ENCODE data around the gene FOXP1.

The FOXP1 gene

GRCh38 chr3:71433631-71434030 lies 149.9 kb downstream of the FOXP1 start:
- no peak overlapping the region for H3K4me3 ChIP-seq (ENCODE audit: low read length)
- peaks cover 5% of the 10 kb centered on the region for H3K4me1 ChIP-seq (ENCODE audit: control insufficient read depth, insufficient read depth, low read length)
- no peaks in the 10 kb centered on the region for H3K27me3 ChIP-seq (ENCODE audit: control insufficient read depth, insufficient read depth, low read length)
- H3K36me3 ChIP-seq (ENCODE audit: control insufficient read depth, insufficient read depth, low read length): no peaks in the 10 kb centered on the region
- H3K9me3 ChIP-seq (ENCODE audit: control insufficient read depth, low read length): no peaks in the 10 kb centered on the region
- no peak overlapping the region for H3K9ac ChIP-seq (ENCODE audit: low read length)

GRCh38 chr3:71432044-71432975 lies 151.2 kb downstream of the FOXP1 start:
- H3K9me3 ChIP-seq (ENCODE audit: control insufficient read depth, low read length): no peaks in the 10 kb centered on the region
- H3K9ac ChIP-seq (ENCODE audit: low read length): no peak overlapping the region
- H3K4me1 ChIP-seq (ENCODE audit: control insufficient read depth, insufficient read depth, low read length): peaks cover 13% of the 10 kb centered on the region
- H3K4me3 ChIP-seq (ENCODE audit: low read length): no peak overlapping the region
- H3K36me3 ChIP-seq (ENCODE audit: control insufficient read depth, insufficient read depth, low read length): no peaks in the 10 kb centered on the region
- no peaks in the 10 kb centered on the region for H3K27me3 ChIP-seq (ENCODE audit: control insufficient read depth, insufficient read depth, low read length)

- H3K36me3 ChIP-seq (ENCODE audit: control insufficient read depth, insufficient read depth, low read length): no peaks in the 10 kb centered on the region
- no peaks in the 10 kb centered on the region for H3K27me3 ChIP-seq (ENCODE audit: control insufficient read depth, insufficient read depth, low read length)
- no peaks in the 10 kb centered on the region for H3K9me3 ChIP-seq (ENCODE audit: control insufficient read depth, low read length)
- H3K4me1 ChIP-seq (ENCODE audit: control insufficient read depth, insufficient read depth, low read length): peaks cover 13% of the 10 kb centered on the region
- H3K4me3 ChIP-seq (ENCODE audit: low read length): no peak overlapping the region
- no peak overlapping the region for H3K9ac ChIP-seq (ENCODE audit: low read length)
These were observed 152.5 kb downstream of the FOXP1 start for GRCh38 chr3:71430941-71431552.

GRCh38 chr3:71429597-71429988 lies 153.9 kb downstream of the FOXP1 start:
- Histone ChIP-seq H3K4me1 (ENCODE audit: control insufficient read depth, insufficient read depth, low read length) (peaks cover 17% of the 10 kb centered on the region), H3K9ac (ENCODE audit: low read length) (no peak overlapping the region), H3K27me3 (ENCODE audit: control insufficient read depth, insufficient read depth, low read length) (no peaks in the 10 kb centered on the region), H3K4me3 (ENCODE audit: low read length) (no peak overlapping the region), H3K9me3 (ENCODE audit: control insufficient read depth, low read length) (no peaks in the 10 kb centered on the region), H3K36me3 (ENCODE audit: control insufficient read depth, insufficient read depth, low read length) (no peaks in the 10 kb centered on the region)

GRCh38 chr3:71428841-71429596 lies 154.5 kb downstream of the FOXP1 start:
- peak overlapping the region; percentile 28 for H3K9ac ChIP-seq (ENCODE audit: low read length)
- H3K36me3 ChIP-seq (ENCODE audit: control insufficient read depth, insufficient read depth, low read length): no peaks in the 10 kb centered on the region
- no peaks in the 10 kb centered on the region for H3K27me3 ChIP-seq (ENCODE audit: control insufficient read depth, insufficient read depth, low read length)
- no peak overlapping the region for H3K4me3 ChIP-seq (ENCODE audit: low read length)
- peaks cover 17% of the 10 kb centered on the region for H3K4me1 ChIP-seq (ENCODE audit: control insufficient read depth, insufficient read depth, low read length)
- H3K9me3 ChIP-seq (ENCODE audit: control insufficient read depth, low read length): no peaks in the 10 kb centered on the region

GRCh38 chr3:71425491-71426071 lies 157.9 kb downstream of the FOXP1 start:
- Histone ChIP-seq H3K4me1 (ENCODE audit: control insufficient read depth, insufficient read depth, low read length) (peaks cover 24% of the 10 kb centered on the region), H3K27me3 (ENCODE audit: control insufficient read depth, insufficient read depth, low read length) (no peaks in the 10 kb centered on the region), H3K36me3 (ENCODE audit: control insufficient read depth, insufficient read depth, low read length) (no peaks in the 10 kb centered on the region), H3K9ac (ENCODE audit: low read length) (no peak overlapping the region), H3K4me3 (ENCODE audit: low read length) (no peak overlapping the region), H3K9me3 (ENCODE audit: control insufficient read depth, low read length) (no peaks in the 10 kb centered on the region)

GRCh38 chr3:71423151-71423906 lies 160.2 kb downstream of the FOXP1 start:
- Histone ChIP-seq H3K9me3 (ENCODE audit: control insufficient read depth, low read length) (no peaks in the 10 kb centered on the region), H3K4me1 (ENCODE audit: control insufficient read depth, insufficient read depth, low read length) (peaks cover 17% of the 10 kb centered on the region), H3K27me3 (ENCODE audit: control insufficient read depth, insufficient read depth, low read length) (no peaks in the 10 kb centered on the region), H3K36me3 (ENCODE audit: control insufficient read depth, insufficient read depth, low read length) (no peaks in the 10 kb centered on the region), H3K4me3 (ENCODE audit: low read length) (no peak overlapping the region), H3K9ac (ENCODE audit: low read length) (no peak overlapping the region)

GRCh38 chr3:71421820-71422566 lies 161.5 kb downstream of the FOXP1 start:
- Histone ChIP-seq H3K9me3 (ENCODE audit: control insufficient read depth, low read length) (no peaks in the 10 kb centered on the region), H3K36me3 (ENCODE audit: control insufficient read depth, insufficient read depth, low read length) (no peaks in the 10 kb centered on the region), H3K9ac (ENCODE audit: low read length) (no peak overlapping the region), H3K27me3 (ENCODE audit: control insufficient read depth, insufficient read depth, low read length) (no peaks in the 10 kb centered on the region), H3K4me3 (ENCODE audit: low read length) (no peak overlapping the region), H3K4me1 (ENCODE audit: control insufficient read depth, insufficient read depth, low read length) (peaks cover 11% of the 10 kb centered on the region)

- no peaks in the 10 kb centered on the region for H3K36me3 ChIP-seq (ENCODE audit: control insufficient read depth, insufficient read depth, low read length)
These were observed 162.1 kb downstream of the FOXP1 start for GRCh38 chr3:71421475-71421819.

GRCh38 chr3:71419369-71419768 lies 164.2 kb downstream of the FOXP1 start:
- Histone ChIP-seq H3K4me3 (ENCODE audit: low read length) (no peak overlapping the region), H3K9ac (ENCODE audit: low read length) (no peak overlapping the region), H3K36me3 (ENCODE audit: control insufficient read depth, insufficient read depth, low read length) (no peaks in the 10 kb centered on the region), H3K4me1 (ENCODE audit: control insufficient read depth, insufficient read depth, low read length) (peaks cover 7% of the 10 kb centered on the region), H3K9me3 (ENCODE audit: control insufficient read depth, low read length) (no peaks in the 10 kb centered on the region), H3K27me3 (ENCODE audit: control insufficient read depth, insufficient read depth, low read length) (no peaks in the 10 kb centered on the region)

More at GRCh38 chr3:71421475-71421819, 162.1 kb downstream of the FOXP1 start:
- H3K27me3 ChIP-seq (ENCODE audit: control insufficient read depth, insufficient read depth, low read length): no peaks in the 10 kb centered on the region
- H3K4me3 ChIP-seq (ENCODE audit: low read length): no peak overlapping the region
- H3K4me1 ChIP-seq (ENCODE audit: control insufficient read depth, insufficient read depth, low read length): peaks cover 11% of the 10 kb centered on the region
- no peak overlapping the region for H3K9ac ChIP-seq (ENCODE audit: low read length)
- H3K9me3 ChIP-seq (ENCODE audit: control insufficient read depth, low read length): no peaks in the 10 kb centered on the region

GRCh38 chr3:71417791-71418190 lies 165.7 kb downstream of the FOXP1 start:
- Histone ChIP-seq H3K27me3 (ENCODE audit: control insufficient read depth, insufficient read depth, low read length) (no peaks in the 10 kb centered on the region), H3K4me1 (ENCODE audit: control insufficient read depth, insufficient read depth, low read length) (peaks cover 7% of the 10 kb centered on the region), H3K36me3 (ENCODE audit: control insufficient read depth, insufficient read depth, low read length) (no peaks in the 10 kb centered on the region), H3K4me3 (ENCODE audit: low read length) (no peak overlapping the region), H3K9me3 (ENCODE audit: control insufficient read depth, low read length) (no peaks in the 10 kb centered on the region), H3K9ac (ENCODE audit: low read length) (no peak overlapping the region)
